HG03135 (cell line): ENCODE measurements around the gene ETAA1.
A peak's percentile ranks its signal among the peaks of the same experiment; 100 is the strongest.

ENCODE experiments used
- ATAC-seq: cut with Tn5 transposase; IDR thresholded peaks from one replicate; pipeline ENCODE4 v1.9.1; 2021; ENCODE audit warnings: mild to moderate bottlenecking, moderate library complexity; ENCODE audit not compliant: unreplicated experiment

ETAA1 gene

DNA sequence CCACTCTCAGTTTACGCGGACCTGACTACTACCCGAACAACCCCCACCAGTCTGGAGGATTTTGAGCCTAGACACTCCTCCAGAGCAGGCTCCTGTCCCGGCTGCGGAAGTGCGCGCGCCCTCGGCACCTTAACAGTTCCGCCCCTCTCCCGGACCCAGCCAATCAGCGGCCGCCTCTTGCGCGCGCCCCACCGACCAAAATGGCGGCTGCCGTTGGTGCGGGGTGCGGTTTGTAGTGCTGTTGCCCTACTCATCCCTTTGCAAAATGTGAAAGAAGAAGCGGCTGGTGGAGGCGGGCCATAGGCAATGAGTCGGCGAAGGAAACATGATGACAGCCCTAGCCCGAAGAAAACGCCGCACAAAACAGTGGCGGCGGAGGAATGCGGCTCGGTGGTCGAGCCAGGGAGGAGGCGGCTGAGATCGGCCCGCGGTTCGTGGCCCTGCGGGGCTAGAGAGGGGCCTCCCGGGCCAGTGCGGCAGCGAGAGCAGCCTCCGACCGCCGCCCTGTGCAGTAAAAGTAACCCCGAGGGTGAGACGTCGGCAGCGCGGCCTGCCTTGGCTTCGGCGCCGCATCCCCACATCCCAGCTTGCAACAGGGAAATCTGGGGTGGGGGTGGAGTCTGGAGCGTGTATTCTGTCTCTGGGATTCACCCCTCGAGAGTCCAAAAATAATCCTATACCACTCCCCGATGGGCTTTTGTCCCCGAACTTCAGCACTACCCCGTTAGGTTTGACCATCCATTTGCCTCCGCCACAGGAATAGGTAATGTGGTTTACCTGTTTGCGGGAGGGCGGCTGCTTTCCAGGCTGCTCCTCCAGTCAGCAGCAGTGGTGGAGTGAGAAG, at the start of gene ETAA1:
ETAA1 (plus strand) TSS at position 191 of the 844 bp plus-strand sequence; CDS start at position 307, 116 bp downstream.
- peak; percentile 100 for ATAC-seq

DNA sequence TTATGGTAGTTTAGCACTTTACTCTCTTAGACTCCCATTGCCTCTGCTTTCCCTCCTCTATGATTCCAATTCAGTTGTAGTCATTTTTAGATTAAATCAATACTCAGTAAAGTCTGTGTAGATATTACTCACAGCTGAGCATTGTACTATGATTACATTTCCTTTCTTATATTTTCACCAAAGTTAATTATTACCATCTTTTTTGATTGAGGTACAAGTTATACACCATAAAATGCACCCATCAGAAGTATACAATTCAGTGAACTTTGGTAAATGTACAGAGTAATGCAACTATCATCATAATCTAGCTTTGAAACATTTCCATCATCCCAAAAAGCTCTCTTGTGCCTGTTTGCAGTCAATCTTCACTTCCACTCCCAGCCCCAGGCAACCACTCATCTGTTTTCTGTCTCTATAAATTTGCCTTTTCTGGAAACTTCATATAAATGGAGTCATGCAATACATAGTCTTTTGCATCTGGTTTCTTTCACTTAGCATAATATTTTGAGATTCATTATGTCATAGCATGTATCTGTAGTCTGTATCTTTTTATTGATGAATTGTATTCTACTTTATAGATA, 30.2 kb upstream of the ETAA1 start:
- ATAC-seq: no peak

DNA sequence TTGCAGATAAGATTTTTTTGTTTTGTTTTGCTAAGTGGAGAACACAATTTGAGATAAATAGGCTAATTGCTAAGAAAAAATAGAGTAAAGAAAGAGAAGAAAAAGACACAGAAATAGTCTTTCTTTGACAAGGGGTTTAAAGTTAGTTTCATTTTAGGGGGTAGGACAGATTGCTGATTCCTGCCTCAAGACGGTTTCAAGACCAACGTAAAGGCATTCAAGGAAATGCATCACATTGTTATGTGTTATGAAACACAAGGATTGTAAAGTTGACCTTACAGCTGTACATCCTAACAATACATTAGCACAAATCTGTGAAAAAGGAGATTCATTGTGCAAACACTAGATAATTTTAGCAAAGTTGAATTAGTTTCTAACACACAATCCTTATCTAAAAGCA, 22.7 kb upstream of the ETAA1 start:
- ATAC-seq: no peak

- no peak for ATAC-seq
These were observed 22.2 kb upstream of the ETAA1 start for GRCh38 chr2:67374949-67375348.

DNA sequence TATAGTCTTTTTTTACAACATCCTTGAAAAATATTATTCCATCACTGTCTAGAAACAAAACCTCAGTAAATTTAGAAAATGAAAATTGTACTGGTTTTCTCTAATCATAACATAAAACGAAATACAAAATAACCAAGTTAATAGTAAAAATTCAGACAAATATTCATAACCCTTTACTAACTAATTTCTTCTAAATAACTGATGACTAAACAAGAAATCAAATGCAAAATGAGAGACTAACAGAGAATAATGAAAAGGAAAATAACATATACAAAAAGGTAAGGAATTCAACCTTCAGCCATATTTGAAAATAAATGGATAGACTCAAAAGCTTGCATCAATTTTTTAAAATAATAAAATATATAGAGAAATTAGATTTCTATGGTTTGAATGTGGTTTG, 18.6 kb upstream of the ETAA1 start:
- ATAC-seq: no peak

DNA sequence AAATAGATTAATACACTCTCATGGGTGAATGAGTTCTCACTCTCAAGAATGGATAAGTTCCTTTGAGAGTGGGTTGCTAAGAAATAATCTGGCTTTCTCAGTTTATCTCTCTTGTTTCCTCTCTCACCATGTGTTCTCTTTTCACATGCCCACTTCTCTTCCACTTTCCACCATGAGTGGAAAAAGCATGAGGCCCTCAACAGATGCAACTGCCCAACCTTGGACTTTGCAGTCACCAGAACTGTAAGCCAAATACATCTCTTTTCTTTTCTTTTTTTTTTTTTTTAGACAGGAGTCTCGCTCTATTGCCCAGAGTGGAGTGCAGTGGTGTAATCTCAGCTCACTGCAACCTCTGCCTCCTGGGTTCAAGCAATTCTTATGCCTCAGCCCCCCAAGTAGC, 18.1 kb upstream of the ETAA1 start:
- no peak for ATAC-seq

GRCh38 chr2:67384123-67384822, 12.9 kb upstream of the ETAA1 start:
- ATAC-seq: no peak

DNA sequence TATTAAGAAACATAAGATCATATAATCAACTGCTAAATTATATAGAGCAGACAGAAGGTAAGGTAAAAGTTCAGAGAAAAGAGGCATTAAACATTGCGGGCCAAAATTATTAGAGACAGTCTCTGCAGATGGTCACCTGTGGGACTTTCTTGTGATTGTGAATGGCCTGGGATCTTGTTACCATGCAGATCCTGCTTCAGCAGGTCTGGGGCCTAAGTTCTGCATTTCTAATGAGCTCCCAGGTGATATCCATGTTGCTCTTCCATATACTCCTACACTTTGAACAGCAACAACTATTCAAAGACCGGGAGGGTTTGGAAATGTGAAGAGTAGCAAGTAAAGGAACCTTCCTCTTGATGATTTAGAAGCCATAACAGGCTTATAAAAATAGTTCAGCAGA, 8.5 kb upstream of the ETAA1 start:
- ATAC-seq: no peak

DNA sequence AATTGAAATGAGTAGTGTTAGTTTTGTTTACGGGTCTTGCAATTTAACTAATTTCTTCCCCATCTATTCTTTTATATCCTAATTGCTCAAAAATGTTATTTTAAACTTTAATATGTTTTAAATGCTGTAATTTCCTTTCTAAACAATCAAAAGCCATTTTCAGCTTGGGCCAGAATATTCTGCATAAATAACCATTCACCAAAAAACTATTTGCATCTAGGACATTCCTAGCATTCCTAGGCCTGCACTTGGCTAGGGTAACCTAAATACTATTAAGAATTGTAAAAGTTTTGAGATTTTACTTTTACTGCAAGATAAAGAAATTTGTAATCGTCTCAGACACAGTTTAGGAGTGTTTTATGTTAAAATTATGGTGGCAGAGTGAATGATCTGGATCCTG, 7.8 kb upstream of the ETAA1 start:
- ATAC-seq: no peak

GRCh38 chr2:67389788-67390187, 7.3 kb upstream of the ETAA1 start:
- no peak for ATAC-seq

DNA sequence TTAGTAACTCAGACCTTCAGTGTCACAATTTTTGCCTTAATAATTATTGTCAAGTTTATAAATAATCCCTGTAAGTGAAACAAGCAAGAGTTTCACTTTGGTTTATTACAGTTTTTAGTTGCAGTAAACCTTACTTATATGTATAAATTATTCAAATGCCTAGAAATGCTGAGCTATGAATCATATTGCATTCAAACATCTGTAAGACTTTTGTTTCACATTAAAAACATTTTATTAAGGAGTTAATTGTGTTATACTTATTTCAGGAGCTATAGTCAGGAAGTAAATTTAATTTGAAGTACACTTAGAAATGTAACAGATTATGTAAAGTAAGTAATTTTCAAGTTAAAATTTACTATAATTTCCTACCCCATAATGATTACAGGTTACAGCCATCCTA, 3.9 kb upstream of the ETAA1 start:
- no peak for ATAC-seq

DNA sequence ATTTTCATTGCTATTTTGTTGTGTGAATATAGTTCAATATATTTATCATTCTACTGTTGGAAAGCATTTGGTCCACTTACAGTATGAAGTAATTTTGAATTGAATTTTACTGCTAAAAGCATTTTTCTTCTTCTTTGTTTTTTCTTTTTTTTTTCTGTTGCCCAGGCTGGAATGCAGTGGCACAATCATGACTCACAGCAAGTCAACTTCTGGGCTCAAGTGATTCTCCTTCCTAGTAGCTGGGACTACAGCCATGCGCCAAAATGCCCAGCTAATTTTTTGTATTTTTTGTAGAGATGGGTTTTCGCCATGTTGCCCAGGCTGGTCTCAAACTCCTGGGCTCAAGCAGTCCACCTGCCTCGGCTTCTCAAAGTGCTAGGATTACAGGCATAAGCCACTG, 2.4 kb upstream of the ETAA1 start:
- no peak for ATAC-seq

- no peak for ATAC-seq
These were observed 2.0 kb downstream of the ETAA1 start for GRCh38 chr2:67399144-67399543.

- ATAC-seq: no peak
These were observed 2.8 kb downstream of the ETAA1 start for GRCh38 chr2:67399831-67400489.

- ATAC-seq: no peak
These were observed 3.7 kb downstream of the ETAA1 start for GRCh38 chr2:67400560-67401485.

DNA sequence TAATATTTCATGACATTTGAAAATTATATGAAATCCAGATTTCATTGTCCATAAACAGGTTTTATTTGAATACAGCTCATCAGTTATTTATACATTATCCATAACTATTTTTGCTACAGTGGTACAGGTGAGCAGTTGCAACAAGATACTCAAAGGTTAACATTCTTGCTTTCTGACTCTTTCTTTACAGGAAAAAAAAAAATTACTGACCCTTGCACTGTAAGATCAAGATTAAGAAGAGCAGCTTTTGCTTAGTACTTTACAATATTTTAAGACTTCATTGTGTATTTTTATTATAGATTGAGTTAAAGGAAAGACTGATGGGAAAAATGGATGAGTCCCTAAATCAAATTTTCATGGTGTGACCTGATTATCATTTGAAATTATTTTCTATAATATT, 11.2 kb downstream of the ETAA1 start:
- ATAC-seq: no peak

GRCh38 chr2:67412424-67412823, 15.3 kb downstream of the ETAA1 start:
- no peak for ATAC-seq

GRCh38 chr2:67414867-67415266, 17.7 kb downstream of the ETAA1 start:
- no peak for ATAC-seq

DNA sequence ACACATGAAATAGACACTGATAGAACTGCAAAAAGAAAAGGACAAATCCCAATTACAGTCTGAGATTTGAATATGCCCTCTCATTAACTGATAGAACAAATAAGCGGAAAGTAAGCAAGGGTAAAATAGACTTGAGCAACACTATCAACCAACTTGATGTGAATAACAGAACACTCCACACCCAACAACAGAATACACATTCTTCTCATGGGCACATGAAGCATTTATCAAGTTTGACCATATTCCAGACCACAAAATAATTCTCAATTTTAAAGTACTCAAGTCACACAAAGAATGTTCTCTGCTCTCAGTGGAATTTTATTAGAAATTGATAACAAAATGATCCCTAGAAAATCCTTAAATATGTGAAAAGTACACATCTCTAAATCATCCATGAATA, 19.0 kb downstream of the ETAA1 start:
- no peak for ATAC-seq

DNA sequence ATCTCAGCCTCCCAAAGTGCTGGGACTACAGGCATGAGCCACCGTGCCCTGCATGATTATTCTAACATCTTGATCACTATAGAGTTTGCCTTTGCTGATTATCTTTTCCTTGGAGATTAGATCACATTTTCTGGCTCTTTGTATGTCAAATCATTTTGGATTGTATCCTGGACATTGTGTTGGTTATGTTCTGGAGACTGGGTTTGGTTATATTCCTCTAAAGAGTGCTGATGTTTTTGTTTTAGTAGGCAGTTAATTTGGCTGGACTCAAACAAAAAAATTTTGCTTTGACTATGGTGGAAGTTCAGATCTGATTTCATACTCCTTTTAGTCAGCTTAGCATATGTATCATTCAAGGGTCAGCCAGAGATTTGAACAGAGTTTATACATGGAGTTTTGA, 26.4 kb downstream of the ETAA1 start:
- ATAC-seq: no peak
